Measurements from ENCODE around the gene CLHC1. TPM values are rescaled to one million over a fixed set of nuclear protein-coding genes. Genes with fewer than 3 reads are reported as not detected.

Gene CLHC1
- total RNA-seq, 1 experiment from 2014 or later, result 9.2 TPM

- H3K14ac ChIP-seq (ENCODE audit: insufficient read depth, low read length), result peak overlapping the region; percentile 96
- H4K91ac ChIP-seq (ENCODE audit: insufficient read length, low read depth, low read length), result peak overlapping the region; percentile 91
- no peaks in the 10 kb centered on the region for H3K79me1 ChIP-seq (ENCODE audit: insufficient read depth, low read depth, low read length, poor library complexity, severe bottlenecking)
- Mint-ChIP-seq H3K9me3 (no peaks in the 10 kb centered on the region), H3K27me3 (ENCODE audit: low read depth) (no peaks in the 10 kb centered on the region; the same call in 1 of the 2 replicates), H3K36me3 (ENCODE audit: insufficient read depth in 1 of 3, low read depth in 3 of 3) (no peaks in the 10 kb centered on the region), H3K4me3 (peak overlapping the region; percentile 54 to 70), H3K27ac (peak overlapping the region; percentile 99), H3K4me1 (peaks cover 48% of the 10 kb centered on the region in 2 experiments)
- peak overlapping the region; percentile 96 for H2AK5ac ChIP-seq (ENCODE audit: insufficient read length, low read length)
- no peak for TF ChIP-seq CTCF (conservative IDR thresholded peaks at IDR 0.05)
- peak overlapping the region; percentile 85 for H4K5ac ChIP-seq (ENCODE audit: insufficient read length, low read depth, low read length)
- peak overlapping the region; percentile 85 for H2BK20ac ChIP-seq (ENCODE audit: low read depth, low read length, poor library complexity, severe bottlenecking)
- peak overlapping the region; percentile 1 for H3K9ac ChIP-seq (ENCODE audit: extremely low read depth, insufficient read length, low read length)
- no peaks in the 10 kb centered on the region for H3K79me2 ChIP-seq (ENCODE audit: insufficient read depth, low read length)
- H3K23ac ChIP-seq (ENCODE audit: insufficient read length, low read depth, low read length), result no peak overlapping the region
- no CpG with 5 or more reads among the region's 10 CpGs for WGBS (ENCODE audit: extremely low coverage, insufficient read length, low lambda C conversion rate)
- peak overlapping the region; percentile 99 for H3T11ph ChIP-seq (ENCODE audit: low read length)
- H4K20me1 ChIP-seq (ENCODE audit: control insufficient read depth, insufficient read depth, insufficient read length), result no peaks in the 10 kb centered on the region
- H4K8ac ChIP-seq (replicated peaks; ENCODE audit: insufficient read length, low read depth, low read length), result no peak overlapping the region
- peak overlapping the region; percentile 98 for H3K18ac ChIP-seq (ENCODE audit: insufficient read length, low read depth, low read length)
- H2BK5ac ChIP-seq (ENCODE audit: insufficient read length, low read length), result peak overlapping the region; percentile 86
- H3K4me1 ChIP-seq (ENCODE audit: insufficient read depth, low read length), result peaks cover 10% of the 10 kb centered on the region; the same call in 1 of the 2 replicates
- peak overlapping the region; percentile 93 for H3K27ac ChIP-seq (ENCODE audit: insufficient read length, low read depth, low read length)
- H2BK120ac ChIP-seq (ENCODE audit: low read depth, low read length, poor library complexity, severe bottlenecking), result peak overlapping the region; percentile 98
- no peak overlapping the region for H2AFZ ChIP-seq (ENCODE audit: low read length)
- H3K56ac ChIP-seq (ENCODE audit: insufficient read length, low read depth, low read length), result no peak overlapping the region
- H3K27me3 ChIP-seq (ENCODE audit: insufficient read depth, low read length), result no peaks in the 10 kb centered on the region
- peak overlapping the region; percentile 91 for H2BK12ac ChIP-seq (ENCODE audit: insufficient read length, low read depth, low read length)
- no peak overlapping the region for H2BK15ac ChIP-seq (ENCODE audit: low read depth, low read length)
- H3K4me2 ChIP-seq (ENCODE audit: insufficient read depth, insufficient read length, low read length), result peak overlapping the region; percentile 47
- no peaks in the 10 kb centered on the region for H3K9me3 ChIP-seq (ENCODE audit: control insufficient read depth, low read depth, low read length)
- peak; percentile 86 for DNase-seq
- H3K23me2 ChIP-seq (ENCODE audit: insufficient read length, low read depth, low read length, poor library complexity, severe bottlenecking), result no peaks in the 10 kb centered on the region
- H3K4ac ChIP-seq (ENCODE audit: low read depth, low read length), result peak overlapping the region; percentile 97; the same call in 1 of the 2 replicates
These were observed 98.4 kb downstream of the CLHC1 start for GRCh38 chr2:55133467-55134315.

Measured in H9 (cell line).